Uterus (tissue), 4 donors: Measurements from ENCODE around the gene SERP1. TPM values are rescaled to one million over a fixed set of nuclear protein-coding genes. Genes with fewer than 3 reads are reported as not detected.
"Not testable (repeated sequence)": the region's sequence is repeated elsewhere in the genome, so short reads cannot be mapped to it uniquely, and the experiment has no call there.

Experiments
- DNase-seq, 2 donors: peaks; one replicate each; pipeline ENCODE4 v3.0.0-alpha.2; 2019 to 2020
- H3K27ac ChIP-seq, 2 donors: fragments of 200-600 bp; sonication (generic); 1 replicate in 1 of 2; 2 replicates in 1 of 2; pipeline ENCODE4 v1.5.1; 2016 to 2018
- H3K27me3 ChIP-seq, 2 donors: fragments of 200-600 bp; sonication (generic); one replicate each; pipeline ENCODE4 v1.5.1; 2018 to 2019; ENCODE audit warnings: control low read depth in 1 of 2
- H3K36me3 ChIP-seq, 2 donors: fragments of 200-600 bp; sonication (generic); one replicate each; pipeline ENCODE4 v1.5.1; 2019; ENCODE audit warnings: control low read depth in 1 of 2
- H3K4me1 ChIP-seq, 2 donors: fragments of 200-600 bp; sonication (generic); one replicate each; pipeline ENCODE4 v1.5.1; 2018 to 2019; ENCODE audit warnings: control low read depth in 1 of 2
- H3K4me3 ChIP-seq, 2 donors: fragments of 200-600 bp; sonication (generic); 1 replicate in 1 of 2; 2 replicates in 1 of 2; pipeline ENCODE4 v1.5.1; 2018 to 2019; ENCODE audit warnings: mild to moderate bottlenecking in 1 of 2
- H3K9me3 ChIP-seq, 2 donors: fragments of 200-600 bp; sonication (generic); one replicate each; pipeline ENCODE4 v1.5.1; 2019; ENCODE audit warnings: control low read depth in 1 of 2
- CTCF ChIP-seq, 4 experiments: fragments of 200-600 bp in 2 of 4; fragments of 450-650 bp in 2 of 4; sonication (generic) in 2 of 4; IDR thresholded peaks; one replicate each; pipeline ENCODE4 v1.5.1; 2016 to 2019; ENCODE audit warnings: antibody characterized with exemption in 4 of 4, mild to moderate bottlenecking in 2 of 4, moderate library complexity in 1 of 4
- POLR2A ChIP-seq, 2 donors: fragments of 450-650 bp; IDR thresholded peaks; one replicate each; pipeline ENCODE4 v1.6.1; 2016; ENCODE audit warnings: antibody characterized with exemption in 2 of 2, mild to moderate bottlenecking in 1 of 2, moderate library complexity in 1 of 2
- intact Hi-C: fragments of 100-400 bp; cut with DNase I; formaldehyde crosslinking; loops from one replicate; pipeline ENCODE4 v1.15.1; 2023; ENCODE audit warnings: low total_unique reads
- total RNA-seq, 4 donors: library from RNA; depleted of rRNA in 3 of 4; stranded (reverse); fragments of >200 nt in 3 of 4; gene quantifications; one replicate each; pipeline versions ENCODE4 v1.1.0 to v1.2.4, GENCODE V29; 2014 to 2023
- donor health status: DM: yes; HTN: yes; CAD: no.

SERP1 gene
- total RNA-seq, 4 donors from 2014 or later, result 77.4 to 151 (median 83.8) TPM

- intact Hi-C loops, result no loop called here
- H3K36me3 ChIP-seq, result no peaks in the 10 kb centered on the region
- no peaks in the 10 kb centered on the region for H3K9me3 ChIP-seq
- H3K4me1 ChIP-seq, result no peaks in the 10 kb centered on the region
- H3K4me3 ChIP-seq, result no peak overlapping the region
- no peaks in the 10 kb centered on the region for H3K27me3 ChIP-seq
- no peak overlapping the region for H3K27ac ChIP-seq
- DNase-seq, result no peak
- no peak for TF ChIP-seq CTCF (IDR thresholded peaks at IDR 0.05)
These were observed 42.7 kb downstream of the SERP1 start for GRCh38 chr3:150503402-150504099.

- H3K27ac ChIP-seq, DNase-seq, intact Hi-C loops, H3K36me3 ChIP-seq, H3K9me3 ChIP-seq, H3K4me1 ChIP-seq, H3K4me3 ChIP-seq, H3K27me3 ChIP-seq: not testable (repeated sequence)
These were observed 45.3 kb downstream of the SERP1 start for GRCh38 chr3:150500960-150501359.

GRCh38 chr3:150497956-150498355, 48.3 kb downstream of the SERP1 start:
- no peak for TF ChIP-seq CTCF (IDR thresholded peaks at IDR 0.05)
- no peak for TF ChIP-seq POLR2A (IDR thresholded peaks at IDR 0.05)
- intact Hi-C loops, result loop anchor here (5.0 kb wide), 1 partner anchor 211 kb away; no protein-coding TSS in a partner anchor

GRCh38 chr3:150495563-150496168, 50.6 kb downstream of the SERP1 start:
- Histone ChIP-seq H3K9me3 (no peaks in the 10 kb centered on the region), H3K4me3 (no peak overlapping the region), H3K27me3 (no peaks in the 10 kb centered on the region), H3K36me3 (no peaks in the 10 kb centered on the region), H3K4me1 (no peaks in the 10 kb centered on the region), H3K27ac (no peak overlapping the region)
- DNase-seq, result no peak
- TF ChIP-seq POLR2A (IDR thresholded peaks at IDR 0.05) (no peak), CTCF (IDR thresholded peaks at IDR 0.05) (peak; percentile 73 to 82 (median 77))
- intact Hi-C loops, result loop anchor here (5.0 kb wide), 1 partner anchor 208 kb away; no protein-coding TSS in a partner anchor

More at GRCh38 chr3:150497956-150498355, 48.3 kb downstream of the SERP1 start:
- Histone ChIP-seq H3K27ac (no peak overlapping the region), H3K27me3 (no peaks in the 10 kb centered on the region), H3K4me1 (no peaks in the 10 kb centered on the region), H3K36me3 (no peaks in the 10 kb centered on the region), H3K9me3 (no peaks in the 10 kb centered on the region), H3K4me3 (no peak overlapping the region)
- no peak for DNase-seq

GRCh38 chr3:150495149-150495548, 51.1 kb downstream of the SERP1 start:
- intact Hi-C loops, result loop anchor here (5.0 kb wide), 1 partner anchor 208 kb away; no protein-coding TSS in a partner anchor
- no peaks in the 10 kb centered on the region for H3K9me3 ChIP-seq

More at GRCh38 chr3:150495149-150495548, 51.1 kb downstream of the SERP1 start:
- DNase-seq, result no peak
- no peaks in the 10 kb centered on the region for H3K36me3 ChIP-seq
- H3K27ac ChIP-seq, result no peak overlapping the region
- H3K4me3 ChIP-seq, result no peak overlapping the region
- H3K4me1 ChIP-seq, result no peaks in the 10 kb centered on the region
- no peaks in the 10 kb centered on the region for H3K27me3 ChIP-seq
- no peak for TF ChIP-seq POLR2A (IDR thresholded peaks at IDR 0.05)
- TF ChIP-seq CTCF (IDR thresholded peaks at IDR 0.05), result no peak
